NCI-H748 (cell line): ENCODE results near the gene SLC7A11.

Source experiments
- DNase-seq: peaks from one replicate; lab custom pipeline; 2025; ENCODE audit not compliant: unreplicated experiment; lab: John Stamatoyannopoulos, UW

SLC7A11 gene

DNA sequence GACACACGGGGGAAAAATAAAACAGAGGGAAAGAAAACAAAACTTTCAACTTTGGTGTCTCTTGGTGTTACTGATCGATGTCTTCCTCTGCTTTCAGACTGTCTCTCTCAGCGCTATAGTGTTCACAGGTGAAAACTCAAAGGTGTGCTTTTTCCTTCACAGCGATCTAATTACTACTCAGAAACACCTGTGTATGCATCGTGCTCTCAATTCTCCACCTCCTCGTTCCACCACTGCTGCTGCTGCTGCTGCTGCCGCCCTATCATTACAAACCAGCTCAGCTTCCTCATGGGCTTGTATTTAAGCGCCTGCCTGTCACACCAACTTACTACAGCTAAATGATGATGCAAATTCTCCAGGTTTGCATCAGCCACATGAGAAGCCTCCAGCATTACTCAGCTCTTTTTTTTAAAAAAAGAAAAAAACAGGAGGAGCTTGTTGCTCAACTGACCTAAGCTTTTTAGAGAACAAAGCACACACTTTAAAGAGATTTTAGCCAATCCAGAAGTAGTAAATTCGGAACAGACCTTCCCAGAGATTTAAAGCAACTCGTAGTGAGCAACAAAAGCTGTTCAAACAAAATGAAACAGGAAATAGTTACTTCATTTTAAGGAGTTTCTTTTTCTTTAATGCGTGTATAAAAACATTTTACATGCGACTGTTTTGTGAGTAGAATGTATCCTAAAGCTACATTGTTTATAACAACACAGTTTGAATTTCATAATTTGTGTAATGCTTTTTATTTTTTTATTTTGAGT is at the start of gene SLC7A11:
SLC7A11 (minus strand) TSS at position 274 of the 758 bp plus-strand sequence. CDS start 280 bp downstream, outside the sequence.
- DNase-seq, result peak; percentile 97

DNA sequence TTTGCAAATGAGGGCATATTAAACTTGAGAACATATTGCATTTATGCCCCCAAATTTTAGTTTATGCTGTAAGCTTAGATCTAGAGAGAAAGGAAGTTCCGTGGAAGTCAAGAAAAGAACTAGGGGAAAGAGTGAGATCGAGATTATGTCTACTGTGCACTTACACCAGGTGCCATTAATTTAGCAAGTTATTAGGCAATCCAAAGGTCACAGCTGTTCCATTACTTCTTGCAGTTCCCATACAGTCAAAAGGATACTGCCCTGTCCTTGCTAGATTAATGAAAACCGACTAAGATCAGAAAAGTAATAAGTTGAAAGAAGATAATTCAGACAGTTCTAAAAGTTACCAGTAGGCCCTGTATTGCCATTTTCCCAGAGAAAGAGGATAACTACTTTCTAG is 49.3 kb upstream of the SLC7A11 start:
- no peak for DNase-seq

DNA sequence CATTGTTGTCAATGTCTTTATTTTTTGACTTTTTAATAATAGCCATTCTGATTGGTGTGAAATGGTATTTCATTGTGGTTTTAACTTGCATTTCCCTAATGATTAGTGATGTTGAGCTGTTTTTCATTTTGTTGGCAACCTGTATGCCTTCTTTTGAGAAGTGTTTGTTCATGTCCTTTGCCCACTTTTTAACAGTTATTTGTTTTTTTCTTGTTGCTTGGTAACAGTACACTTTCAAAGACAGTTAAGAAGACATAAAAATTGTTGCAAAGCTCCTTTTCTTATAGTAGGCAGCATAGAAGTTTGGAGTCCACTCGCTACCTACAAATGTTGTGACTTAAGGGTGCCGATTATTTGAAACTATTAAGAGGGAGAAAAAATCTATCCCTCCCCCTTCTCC is 48.7 kb upstream of the SLC7A11 start:
- peak; percentile 22 for DNase-seq

DNA sequence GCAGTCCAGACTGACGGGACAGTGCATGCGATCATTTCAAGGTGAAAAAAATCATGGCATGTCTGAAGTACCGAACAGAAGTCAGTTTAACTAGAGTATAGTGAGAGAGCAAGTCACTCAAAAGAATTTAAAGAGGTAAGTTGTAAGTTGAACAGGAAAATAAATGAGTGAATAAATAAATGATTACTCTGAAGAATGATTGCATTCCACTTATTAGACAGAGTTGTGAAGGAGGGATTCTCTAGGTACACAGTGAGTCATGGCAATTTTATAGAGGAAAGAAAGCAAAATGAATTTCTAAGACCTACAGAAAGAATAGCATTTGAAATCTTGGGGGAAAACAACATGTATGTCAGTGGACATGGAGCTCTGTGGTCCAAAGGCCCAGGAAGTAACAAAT is 37.1 kb upstream of the SLC7A11 start:
- no peak for DNase-seq

DNA sequence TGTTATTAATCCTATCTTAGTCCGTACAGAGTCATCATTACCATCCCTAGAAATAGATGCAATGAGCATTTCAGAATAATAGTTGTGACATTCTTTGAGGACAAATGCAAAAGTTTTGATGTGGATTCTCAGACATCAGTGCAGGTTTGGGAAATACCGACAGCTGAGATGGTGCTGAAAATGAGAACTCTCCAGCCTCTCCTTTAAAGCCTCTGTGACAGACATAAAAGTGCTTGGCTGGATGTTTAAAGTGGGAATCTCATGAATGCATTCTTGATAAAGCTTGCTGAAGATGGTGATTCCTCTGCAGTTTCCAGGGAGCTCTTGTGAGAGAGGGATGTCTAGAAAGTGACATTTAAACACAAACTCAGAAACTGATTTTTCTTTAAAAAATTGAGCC is 35.0 kb upstream of the SLC7A11 start:
- no peak for DNase-seq

DNA sequence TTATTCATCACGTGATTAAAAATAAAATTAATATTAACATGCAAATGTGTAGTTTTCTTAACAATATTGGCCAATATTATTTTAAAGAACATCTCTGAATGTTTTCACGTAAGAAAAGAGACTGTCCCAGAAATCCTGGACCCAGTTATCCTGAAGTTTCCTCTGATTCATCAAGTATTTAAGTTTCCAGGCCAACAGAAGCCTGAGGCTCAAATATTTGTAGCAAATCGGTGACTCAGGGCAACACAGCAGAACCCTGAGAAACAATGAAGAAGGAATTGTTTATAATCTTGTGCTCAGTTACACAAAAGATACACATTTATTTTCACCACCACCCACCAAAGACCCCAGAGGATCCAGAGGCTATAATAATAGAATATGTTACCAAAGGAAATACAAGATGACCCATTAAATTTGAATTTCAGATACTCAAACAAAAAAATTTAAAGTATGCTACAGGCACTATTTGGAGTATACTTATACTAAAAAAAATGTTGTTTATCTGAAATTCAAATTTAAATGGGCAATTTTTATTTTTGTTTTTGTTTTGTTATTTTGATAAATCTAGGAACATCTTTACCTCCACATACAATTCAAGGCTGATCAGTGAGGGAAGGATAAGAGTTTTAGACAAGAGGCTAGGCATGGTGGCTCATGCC is 33.9 kb upstream of the SLC7A11 start:
- DNase-seq, result no peak

DNA sequence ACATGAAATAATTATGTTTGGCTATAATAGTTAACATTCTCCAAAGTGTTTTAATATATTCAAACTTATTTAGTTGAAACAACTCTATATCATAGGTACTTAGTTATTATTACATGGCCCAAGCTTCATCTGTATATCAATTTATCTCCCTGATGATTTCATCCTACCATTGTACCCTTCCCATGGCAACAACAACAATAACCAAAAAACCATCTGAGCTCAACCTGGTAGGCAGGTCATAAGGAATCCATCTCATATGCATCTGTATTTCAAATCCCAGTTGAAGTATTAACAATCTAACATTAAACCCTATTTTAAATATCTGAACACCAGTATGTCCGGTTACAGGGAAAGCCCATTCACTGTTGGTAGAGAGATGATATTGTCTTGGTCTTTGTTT is 33.1 kb upstream of the SLC7A11 start:
- no peak for DNase-seq

DNA sequence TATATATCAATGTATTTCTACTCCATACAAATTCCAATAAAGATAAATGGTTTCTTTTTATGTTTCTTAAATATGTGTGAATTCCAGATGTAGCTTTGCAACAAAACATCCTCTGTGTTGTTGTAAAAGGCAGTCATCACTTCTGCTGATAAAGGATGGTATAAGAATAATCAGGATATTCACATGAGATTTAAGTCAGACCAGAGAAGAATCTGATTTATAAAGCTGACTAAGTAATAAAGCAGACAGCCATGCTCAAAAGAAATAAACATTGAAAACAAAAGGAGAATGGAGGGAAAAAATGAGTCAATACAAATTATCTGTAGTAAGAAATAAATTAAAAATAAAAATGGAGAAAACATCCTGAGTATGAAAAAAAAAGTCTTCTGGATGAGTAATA is 27.0 kb upstream of the SLC7A11 start:
- no peak for DNase-seq

DNA sequence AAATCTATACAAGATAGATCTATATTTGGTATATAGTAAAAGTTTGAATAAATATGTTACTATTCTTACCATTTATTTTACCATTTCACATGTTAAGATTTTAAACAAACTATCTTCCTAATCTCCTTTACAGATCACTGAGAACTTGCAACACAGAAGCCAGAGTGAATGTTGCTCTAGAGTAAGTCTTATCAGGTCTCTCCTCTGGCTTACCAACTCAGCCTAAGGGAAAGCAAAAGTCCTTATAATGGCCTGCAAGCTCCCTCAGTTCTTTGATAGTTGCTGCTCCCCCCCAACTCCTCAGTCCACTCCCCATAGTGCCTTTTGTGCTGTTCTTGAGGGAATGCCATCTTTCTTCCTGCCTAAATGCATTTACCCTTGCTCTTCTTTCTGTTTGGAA is 25.7 kb upstream of the SLC7A11 start:
- DNase-seq, result no peak

DNA sequence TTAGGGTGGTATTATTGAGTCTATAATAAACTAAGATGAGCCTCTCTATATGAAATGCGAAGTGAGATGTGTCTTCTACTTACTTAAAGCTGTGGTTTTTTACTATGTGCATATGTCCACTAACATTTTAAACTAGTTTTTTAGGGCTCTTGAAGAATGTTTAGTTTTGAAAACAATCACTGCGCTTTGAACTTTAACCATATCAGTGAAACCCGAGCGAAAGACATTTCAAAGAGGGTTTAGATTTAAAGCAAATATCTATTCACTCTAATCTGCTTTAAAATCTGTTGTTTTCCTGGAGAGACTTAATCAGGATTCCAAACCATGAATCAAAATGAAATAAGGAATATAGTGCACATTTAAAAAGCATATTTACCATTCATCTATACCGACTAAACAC is 24.8 kb upstream of the SLC7A11 start:
- no peak for DNase-seq

DNA sequence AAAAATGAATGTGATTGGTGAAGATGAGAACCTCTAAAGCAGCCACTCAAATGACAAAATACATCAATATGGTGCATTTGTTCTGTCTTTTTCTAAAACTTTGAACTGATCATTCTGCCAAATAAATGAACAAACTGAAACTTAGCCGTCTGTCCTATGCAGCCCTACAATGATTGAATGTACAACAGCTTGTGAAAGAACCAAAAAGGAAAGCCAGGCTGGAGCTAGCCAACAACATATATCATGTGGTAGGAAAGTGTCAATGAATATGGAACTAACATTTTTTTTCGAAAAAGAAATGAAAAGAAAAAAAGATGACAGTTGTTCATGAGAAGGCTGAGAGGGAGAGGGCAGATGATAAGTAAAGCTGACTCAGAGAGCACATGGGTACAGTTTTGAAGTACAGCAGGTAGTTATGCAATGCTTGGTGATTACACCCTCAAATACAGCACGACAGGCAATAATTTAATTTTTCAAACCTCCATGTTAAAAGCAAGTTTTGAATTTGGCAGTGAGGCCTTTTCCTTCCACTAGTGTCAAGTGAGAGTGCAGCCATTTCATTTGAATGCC is 21.2 kb upstream of the SLC7A11 start:
- DNase-seq, result no peak

DNA sequence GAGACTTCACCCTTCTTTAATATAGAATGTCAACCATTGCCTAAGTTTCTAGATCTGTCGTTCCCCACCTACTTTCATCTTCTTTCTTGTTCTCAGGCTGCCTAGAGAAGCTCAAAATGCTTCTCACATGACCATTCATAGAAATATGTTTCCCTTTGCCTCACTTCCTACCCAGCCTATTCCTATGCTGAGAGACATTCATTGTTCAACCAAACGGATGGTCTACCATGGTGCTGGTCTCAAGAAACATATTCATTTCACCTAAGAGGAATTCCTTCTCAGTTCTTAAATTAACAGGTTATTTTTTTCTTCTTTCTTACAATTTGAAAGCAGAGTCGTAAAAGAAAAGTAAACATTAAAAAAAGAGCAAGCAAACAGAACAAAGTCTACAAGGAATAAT is 20.3 kb upstream of the SLC7A11 start:
- DNase-seq, result no peak

DNA sequence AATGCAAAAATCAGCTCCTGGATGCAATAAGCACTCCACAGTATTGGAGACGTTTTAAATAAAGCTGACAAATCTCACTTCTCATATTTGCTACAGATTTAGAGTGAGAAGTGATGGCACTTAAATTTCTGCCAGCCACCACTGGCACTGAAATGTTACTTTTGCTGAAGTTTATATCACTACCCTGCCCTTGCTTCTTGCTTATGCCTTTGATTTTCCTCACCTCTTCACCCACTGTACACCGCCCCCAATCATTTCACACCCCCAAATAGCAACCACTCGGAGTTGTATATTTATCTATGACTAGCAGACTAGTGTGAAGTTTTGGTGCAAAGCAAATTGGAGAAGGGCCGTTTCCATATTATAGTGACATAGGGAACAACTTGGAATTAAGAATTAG is 19.9 kb upstream of the SLC7A11 start:
- DNase-seq, result no peak

DNA sequence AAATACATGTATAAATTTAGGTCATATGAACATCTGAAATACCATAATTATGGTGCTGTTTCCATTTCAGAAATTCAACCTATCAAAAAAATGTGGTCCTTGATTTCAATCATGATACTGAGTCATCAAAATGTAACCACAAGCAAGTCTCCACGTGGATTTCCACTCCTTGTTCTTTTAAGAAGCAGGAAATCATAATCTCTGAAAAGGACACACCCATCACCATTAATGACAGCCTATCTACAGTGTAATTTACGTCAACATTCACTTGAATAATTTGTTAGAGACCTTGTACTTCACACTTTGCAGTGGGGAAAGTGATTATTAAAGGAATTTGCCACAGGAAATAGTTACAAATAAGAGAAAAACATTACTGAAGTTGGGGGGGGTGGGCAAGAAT is 17.7 kb upstream of the SLC7A11 start:
- DNase-seq, result peak; percentile 56

DNA sequence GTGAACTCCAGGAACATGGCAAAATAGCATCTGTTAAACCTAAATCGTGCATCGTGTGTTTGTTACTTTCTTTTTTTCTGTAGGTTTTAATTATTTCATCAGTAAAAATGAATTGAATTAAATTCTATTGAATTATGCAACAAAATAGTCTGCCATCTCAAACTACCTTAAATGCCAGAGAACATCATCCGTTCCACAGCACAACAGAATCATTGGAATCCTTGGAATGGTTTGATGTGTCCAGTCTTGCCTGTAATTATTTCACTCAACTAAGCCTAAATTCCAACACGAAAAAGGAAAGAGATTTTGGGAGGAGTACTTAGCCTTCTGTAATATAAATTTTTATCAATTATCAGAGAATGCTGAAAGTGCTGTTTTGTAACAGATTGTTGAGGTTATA is 17.1 kb upstream of the SLC7A11 start:
- no peak for DNase-seq

DNA sequence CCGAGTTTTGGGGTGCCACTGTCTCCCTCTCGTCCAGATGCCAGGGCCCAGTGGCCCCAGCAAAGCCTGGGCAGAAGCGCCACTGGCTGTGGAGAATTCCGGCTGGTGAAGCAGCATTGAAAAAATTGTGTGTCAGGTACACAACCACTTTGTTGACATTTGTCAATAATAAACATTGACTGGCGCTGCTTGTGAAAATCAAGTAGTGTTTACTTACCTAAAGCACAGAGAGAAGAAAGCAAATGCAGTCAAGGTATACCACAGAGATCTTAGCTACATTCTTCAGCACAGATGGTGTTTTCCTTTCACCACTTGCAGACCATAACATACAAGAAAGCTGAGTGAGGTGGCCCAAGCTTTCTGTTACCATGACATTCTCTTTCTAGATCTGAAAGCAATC is 14.5 kb upstream of the SLC7A11 start:
- DNase-seq, result no peak

DNA sequence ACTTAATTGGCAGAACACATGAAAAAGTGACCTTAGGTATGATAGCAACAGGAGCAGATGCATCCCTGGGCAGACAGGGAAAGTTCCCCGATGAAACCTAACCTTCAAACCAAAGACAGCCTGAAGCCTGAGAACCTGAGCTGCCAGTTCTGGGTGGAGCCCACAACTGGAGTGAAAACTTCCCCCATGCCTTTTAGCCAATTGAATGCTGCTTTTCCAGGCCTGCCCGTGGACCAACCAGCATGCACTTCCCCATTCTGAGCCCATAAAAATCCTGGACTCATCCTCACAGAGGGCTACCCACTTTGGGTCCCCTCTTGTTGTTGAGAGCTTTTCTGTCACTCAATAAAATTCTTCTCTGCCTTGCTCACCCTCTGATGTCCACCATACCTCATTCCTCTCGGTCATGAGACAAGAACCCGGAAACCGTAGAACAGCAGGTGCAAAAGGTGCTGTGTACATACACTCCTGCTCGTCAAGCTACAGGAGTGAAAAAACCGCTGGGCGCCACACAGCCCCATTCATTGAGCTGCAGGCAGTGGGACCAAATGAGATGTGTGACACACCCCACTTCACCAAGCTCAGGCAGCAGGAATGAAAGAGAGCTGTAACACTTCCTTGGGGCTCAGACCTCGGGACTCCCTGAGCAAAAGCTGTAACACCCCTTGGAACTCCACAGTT is 13.9 kb upstream of the SLC7A11 start:
- DNase-seq, result no peak

DNA sequence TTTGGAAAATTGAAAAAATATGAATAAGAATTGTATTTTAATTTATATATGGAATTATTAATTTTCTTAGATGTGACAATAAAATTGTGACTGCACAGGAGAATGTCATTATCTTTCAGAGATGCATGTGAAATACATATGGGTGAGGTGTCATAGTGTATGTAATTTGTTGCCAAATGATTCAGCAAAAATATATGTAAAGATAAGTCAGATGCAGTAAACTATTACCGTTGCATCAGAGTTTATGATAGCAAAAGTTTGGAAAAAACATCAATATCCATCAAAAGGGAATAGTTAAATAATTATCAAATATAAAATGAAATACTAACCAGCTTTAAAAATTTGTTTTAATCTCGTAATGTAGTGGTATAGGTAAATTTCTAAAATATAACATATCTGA is 10.4 kb upstream of the SLC7A11 start:
- DNase-seq, result no peak

DNA sequence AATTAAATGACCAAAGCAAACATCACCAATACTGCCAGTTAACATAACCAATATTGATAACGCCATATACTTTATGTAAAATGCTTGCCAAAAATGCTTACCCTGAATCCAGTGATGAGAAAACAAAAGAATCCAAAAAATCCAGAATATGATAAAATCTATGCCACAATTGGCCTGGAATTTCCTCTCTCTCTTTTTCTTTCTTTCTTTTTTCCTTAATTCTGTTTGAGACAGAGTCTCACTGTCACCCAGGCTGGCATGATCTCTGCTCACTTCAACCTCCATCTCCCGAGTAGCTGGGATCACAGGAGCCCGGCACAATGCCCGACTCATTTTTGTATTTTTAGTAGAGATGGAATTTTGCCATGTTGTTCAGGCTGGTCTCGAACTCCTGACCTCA is 9.8 kb upstream of the SLC7A11 start:
- DNase-seq, result no peak

DNA sequence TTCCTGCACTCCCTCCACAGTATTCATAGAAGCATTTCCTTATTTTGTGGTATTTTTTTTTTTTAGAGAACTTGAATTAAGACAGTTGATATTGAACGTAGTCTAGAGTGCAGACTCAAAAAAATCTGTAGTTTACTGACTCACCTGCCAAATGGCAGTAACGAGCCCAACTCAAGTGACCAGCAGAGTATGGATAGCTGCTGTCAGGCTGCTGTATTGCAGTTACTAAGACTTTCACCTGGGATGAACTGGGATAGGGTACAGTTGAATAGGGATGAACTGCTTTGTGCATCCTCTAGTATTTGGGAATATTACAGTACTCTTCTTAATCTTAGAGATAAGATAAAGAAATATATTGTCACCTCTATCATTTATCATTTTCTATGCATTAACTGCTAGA is 7.0 kb upstream of the SLC7A11 start:
- peak; percentile 55 for DNase-seq

DNA sequence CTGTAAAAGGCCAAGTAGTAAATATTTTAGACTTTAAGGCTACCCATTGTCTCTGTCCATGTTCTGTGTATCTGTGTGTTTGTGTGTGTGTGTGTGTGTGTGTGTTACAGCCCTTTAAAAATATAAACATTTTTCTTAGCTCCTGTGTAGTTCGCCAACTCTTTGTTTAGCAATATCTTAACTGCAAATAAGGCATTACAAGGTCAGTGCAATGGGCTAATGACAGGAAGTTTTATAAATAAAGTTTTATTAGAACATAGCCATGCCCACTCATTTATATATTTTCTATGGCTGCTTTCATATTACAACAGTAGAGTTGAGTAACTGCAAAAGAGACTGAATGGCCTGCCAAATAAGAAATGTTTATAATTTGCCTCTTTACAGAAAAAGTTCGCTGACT is 5.9 kb upstream of the SLC7A11 start:
- peak; percentile 32 for DNase-seq

DNA sequence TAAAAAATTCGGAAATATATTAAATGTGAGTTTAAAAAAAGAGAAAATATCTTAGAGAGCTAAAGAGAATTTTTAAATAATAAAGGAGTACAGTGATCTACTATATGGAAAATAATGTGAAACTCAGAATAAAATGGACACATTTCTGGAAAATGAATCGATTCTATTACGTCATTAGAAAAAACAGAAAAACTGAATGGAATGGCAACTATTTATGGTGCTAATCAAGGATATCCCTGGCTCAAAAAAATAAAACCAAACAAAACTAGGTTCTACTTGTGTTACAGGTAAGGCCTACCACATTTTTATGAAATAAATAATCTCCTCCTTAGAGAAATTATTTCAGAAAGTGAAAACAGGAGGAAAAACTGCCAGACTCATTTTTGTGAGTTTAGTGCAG is 5.5 kb upstream of the SLC7A11 start:
- DNase-seq, result no peak
